Karpas-422 (cell line): ENCODE measurements around the gene OSTM1. TPM values are rescaled to one million over a fixed set of nuclear protein-coding genes. Genes with fewer than 3 reads are reported as not detected.
A peak's percentile ranks its signal among the peaks of the same experiment; 100 is the strongest.

Source experiments
- DNase-seq: peaks from one replicate; pipeline ENCODE4 v3.0.0-alpha.2; 2015
- H2AFZ ChIP-seq: fragments of 200-600 bp; sonication (generic); 2 replicates; pipeline ENCODE4 v1.6.1; 2014; ENCODE audit warnings: antibody characterized with exemption, low read length, mixed read lengths
- H3K27ac ChIP-seq: fragments of 200-600 bp; sonication (generic); 2 replicates; pipeline ENCODE4 v1.5.1; 2014; ENCODE audit warnings: mild to moderate bottlenecking, low read length, moderate library complexity
- H3K27me3 ChIP-seq: fragments of 200-600 bp; sonication (generic); 2 replicates; pipeline ENCODE4 v1.6.1; 2014; ENCODE audit warnings: low read length, mixed read lengths
- H3K36me3 ChIP-seq: fragments of 200-600 bp; sonication (generic); 2 replicates; pipeline ENCODE4 v1.6.1; 2014; ENCODE audit warnings: low read length, mixed read lengths; ENCODE audit not compliant: insufficient read depth
- H3K4me1 ChIP-seq: fragments of 200-600 bp; sonication (generic); 2 replicates; pipeline ENCODE4 v1.6.1; 2014; ENCODE audit warnings: mild to moderate bottlenecking, low read length, mixed read lengths
- H3K4me2 ChIP-seq: fragments of 200-600 bp; sonication (generic); 2 replicates; pipeline ENCODE4 v1.6.1; 2014; ENCODE audit warnings: low read length, low read depth, mild to moderate bottlenecking; ENCODE audit not compliant: poor library complexity, severe bottlenecking
- H3K4me3 ChIP-seq: fragments of 200-600 bp; sonication (generic); 2 replicates; pipeline ENCODE4 v1.5.1; 2014; ENCODE audit warnings: mild to moderate bottlenecking, antibody characterized with exemption, low read length, mixed read lengths
- H3K79me2 ChIP-seq: fragments of 200-600 bp; sonication (generic); 2 replicates; pipeline ENCODE4 v1.6.1; 2014; ENCODE audit warnings: mild to moderate bottlenecking, low read length, mixed read lengths
- H3K9ac ChIP-seq: fragments of 200-600 bp; sonication (generic); 2 replicates; pipeline ENCODE4 v1.6.0; 2014; ENCODE audit warnings: low read length
- H3K9me2 ChIP-seq: fragments of 200-600 bp; sonication (generic), shearing (Covaris generic); replicated peaks from 2 replicates; pipeline ENCODE4 v1.6.0; 2014; ENCODE audit warnings: mild to moderate bottlenecking, low read length, moderate library complexity; ENCODE audit not compliant: insufficient read depth
- H3K9me3 ChIP-seq: fragments of 300-700, 200-600 bp; sonication (generic); 2 replicates; pipeline ENCODE4 v1.6.1; 2014; ENCODE audit warnings: low read length, mixed read lengths
- H4K20me1 ChIP-seq: fragments of 200-600 bp; sonication (generic); 2 replicates; pipeline ENCODE4 v1.6.1; 2014; ENCODE audit warnings: mild to moderate bottlenecking, antibody characterized with exemption, low read length, low read depth; ENCODE audit not compliant: insufficient read depth
- total RNA-seq: library from RNA; depleted of rRNA; stranded (reverse); fragments of >200 nt; shearing (Covaris generic); gene quantifications from 2 replicates; pipeline ENCODE4 v1.2.3, GENCODE V29; 2014; ENCODE audit warnings: low replicate concordance

OSTM1 gene
- total RNA-seq, 1 experiment from 2014 or later, result 60.3 TPM

- H3K27ac ChIP-seq, result no peak overlapping the region
- H3K4me1 ChIP-seq, result no peaks in the 10 kb centered on the region
- H3K79me2 ChIP-seq, result no peaks in the 10 kb centered on the region
- no peaks in the 10 kb centered on the region for H3K36me3 ChIP-seq
- H4K20me1 ChIP-seq, result no peaks in the 10 kb centered on the region
- H2AFZ ChIP-seq, result no peak overlapping the region
- no peak overlapping the region for H3K4me3 ChIP-seq
- no peak overlapping the region for H3K4me2 ChIP-seq
- H3K9me3 ChIP-seq, result no peaks in the 10 kb centered on the region
- no peak overlapping the region for H3K9ac ChIP-seq
- no peaks in the 10 kb centered on the region for H3K9me2 ChIP-seq
- H3K27me3 ChIP-seq, result no peaks in the 10 kb centered on the region
- no peak for DNase-seq
These were observed 32.6 kb upstream of the OSTM1 start for GRCh38 chr6:108107102-108107501.

GRCh38 chr6:108106694-108107093, 32.2 kb upstream of the OSTM1 start:
- no peak for DNase-seq
- H3K36me3 ChIP-seq, result no peaks in the 10 kb centered on the region
- H3K4me1 ChIP-seq, result no peaks in the 10 kb centered on the region
- no peak overlapping the region for H2AFZ ChIP-seq
- no peaks in the 10 kb centered on the region for H3K79me2 ChIP-seq
- H3K9me2 ChIP-seq, result no peaks in the 10 kb centered on the region
- H3K9me3 ChIP-seq, result no peaks in the 10 kb centered on the region
- no peaks in the 10 kb centered on the region for H3K27me3 ChIP-seq
- no peak overlapping the region for H3K4me3 ChIP-seq
- H3K4me2 ChIP-seq, result no peak overlapping the region
- no peak overlapping the region for H3K9ac ChIP-seq
- H3K27ac ChIP-seq, result no peak overlapping the region
- H4K20me1 ChIP-seq, result no peaks in the 10 kb centered on the region

DNA sequence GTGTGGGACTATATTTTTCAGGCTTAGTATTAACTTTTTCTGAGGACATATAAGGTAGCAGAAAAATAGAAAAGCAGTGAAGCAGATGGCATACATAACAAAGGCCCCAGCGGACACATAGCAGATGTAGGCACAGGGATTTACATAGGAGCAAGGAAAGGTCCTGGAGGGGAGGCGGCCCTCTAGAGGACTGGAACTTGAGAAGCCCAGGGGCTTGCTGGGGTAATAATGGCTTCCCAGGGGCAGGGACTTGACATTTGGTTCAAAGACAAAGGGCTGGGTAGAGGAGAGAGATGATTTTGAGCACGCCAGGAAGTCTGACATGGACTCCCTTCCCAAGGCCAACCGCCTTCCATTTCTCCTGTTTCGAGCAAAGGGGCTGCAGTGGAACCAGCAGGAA, 31.7 kb upstream of the OSTM1 start:
- Histone ChIP-seq H3K9me3 (no peaks in the 10 kb centered on the region), H3K79me2 (no peaks in the 10 kb centered on the region), H3K4me3 (no peak overlapping the region), H4K20me1 (no peaks in the 10 kb centered on the region), H3K4me2 (no peak overlapping the region), H3K9me2 (no peaks in the 10 kb centered on the region), H3K27me3 (no peaks in the 10 kb centered on the region), H3K27ac (no peak overlapping the region), H2AFZ (no peak overlapping the region), H3K4me1 (no peaks in the 10 kb centered on the region), H3K36me3 (no peaks in the 10 kb centered on the region), H3K9ac (no peak overlapping the region)
- no peak for DNase-seq

DNA sequence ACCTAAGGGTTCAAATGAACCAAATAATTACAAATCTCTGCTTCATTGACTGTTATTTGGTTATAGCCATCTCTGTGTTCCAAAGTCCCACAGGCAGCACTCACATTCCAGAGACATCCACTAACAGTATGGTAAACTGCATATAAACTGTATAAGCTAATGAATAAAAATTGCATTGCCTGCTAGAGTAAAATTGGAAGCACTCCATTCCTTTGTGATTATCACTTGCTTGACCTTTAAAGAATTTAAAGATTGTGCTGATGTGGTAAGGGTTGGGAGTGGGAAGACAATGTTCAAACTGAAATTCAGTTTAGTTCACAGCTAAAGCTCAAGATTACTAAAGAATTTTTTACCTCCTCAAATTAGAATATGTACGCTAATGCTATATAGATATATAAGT, 31.0 kb upstream of the OSTM1 start:
- H3K27ac ChIP-seq, result no peak overlapping the region
- H3K79me2 ChIP-seq, result no peaks in the 10 kb centered on the region
- no peak for DNase-seq
- H2AFZ ChIP-seq, result no peak overlapping the region
- H3K9ac ChIP-seq, result no peak overlapping the region
- H4K20me1 ChIP-seq, result no peaks in the 10 kb centered on the region
- H3K9me2 ChIP-seq, result no peaks in the 10 kb centered on the region
- no peaks in the 10 kb centered on the region for H3K27me3 ChIP-seq
- no peaks in the 10 kb centered on the region for H3K9me3 ChIP-seq
- H3K4me2 ChIP-seq, result no peak overlapping the region
- H3K36me3 ChIP-seq, result no peaks in the 10 kb centered on the region
- H3K4me1 ChIP-seq, result no peaks in the 10 kb centered on the region
- no peak overlapping the region for H3K4me3 ChIP-seq

- Histone ChIP-seq H3K36me3 (no peaks in the 10 kb centered on the region), H4K20me1 (no peaks in the 10 kb centered on the region), H3K9me3 (no peaks in the 10 kb centered on the region), H3K27ac (no peak overlapping the region), H2AFZ (no peak overlapping the region), H3K27me3 (no peaks in the 10 kb centered on the region), H3K4me1 (no peaks in the 10 kb centered on the region), H3K79me2 (no peaks in the 10 kb centered on the region), H3K9me2 (no peaks in the 10 kb centered on the region), H3K4me2 (no peak overlapping the region), H3K4me3 (no peak overlapping the region), H3K9ac (no peak overlapping the region)
- DNase-seq, result no peak
These were observed 28.4 kb upstream of the OSTM1 start for GRCh38 chr6:108102965-108103364.

GRCh38 chr6:108100003-108100402, 25.5 kb upstream of the OSTM1 start:
- H3K27ac ChIP-seq, result no peak overlapping the region

DNA sequence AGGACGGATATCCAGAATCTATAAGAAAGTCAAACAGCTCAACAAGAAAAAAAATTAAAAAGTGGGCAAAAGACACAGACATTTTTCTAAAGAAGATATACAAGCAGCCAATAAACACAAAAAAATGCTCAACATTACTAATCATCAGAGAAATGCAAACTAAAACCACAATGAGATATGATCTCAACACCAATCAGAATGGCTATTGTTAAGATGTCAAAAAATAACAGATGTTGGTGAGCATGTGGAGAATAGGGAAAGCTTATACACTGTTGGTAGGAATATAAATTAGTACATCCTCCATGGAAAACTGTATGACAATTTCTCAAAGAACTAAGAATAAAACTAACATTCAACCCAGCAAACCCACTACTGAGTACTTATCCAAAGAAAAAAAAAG, 23.3 kb upstream of the OSTM1 start:
- no peak for DNase-seq
- Histone ChIP-seq H3K4me1 (no peaks in the 10 kb centered on the region), H3K27me3 (no peaks in the 10 kb centered on the region), H3K27ac (no peak overlapping the region), H3K9ac (no peak overlapping the region), H3K9me3 (no peaks in the 10 kb centered on the region), H3K9me2 (no peaks in the 10 kb centered on the region), H4K20me1 (no peaks in the 10 kb centered on the region), H3K4me2 (no peak overlapping the region), H3K79me2 (no peaks in the 10 kb centered on the region), H3K4me3 (no peak overlapping the region), H2AFZ (no peak overlapping the region), H3K36me3 (no peaks in the 10 kb centered on the region)

More at GRCh38 chr6:108100003-108100402, 25.5 kb upstream of the OSTM1 start:
- H3K4me3 ChIP-seq, result no peak overlapping the region
- H3K27me3 ChIP-seq, result no peaks in the 10 kb centered on the region
- no peaks in the 10 kb centered on the region for H3K36me3 ChIP-seq
- H3K4me2 ChIP-seq, result no peak overlapping the region
- DNase-seq, result peak; percentile 22
- no peak overlapping the region for H3K9ac ChIP-seq
- no peaks in the 10 kb centered on the region for H3K79me2 ChIP-seq
- no peaks in the 10 kb centered on the region for H3K4me1 ChIP-seq
- no peaks in the 10 kb centered on the region for H3K9me3 ChIP-seq
- H2AFZ ChIP-seq, result no peak overlapping the region
- no peaks in the 10 kb centered on the region for H3K9me2 ChIP-seq
- no peaks in the 10 kb centered on the region for H4K20me1 ChIP-seq

- no peak overlapping the region for H2AFZ ChIP-seq
- H3K4me1 ChIP-seq, result no peaks in the 10 kb centered on the region
- no peaks in the 10 kb centered on the region for H3K9me2 ChIP-seq
- H3K4me2 ChIP-seq, result no peak overlapping the region
- peak; percentile 9 for DNase-seq
- H4K20me1 ChIP-seq, result no peaks in the 10 kb centered on the region
- H3K4me3 ChIP-seq, result no peak overlapping the region
- no peaks in the 10 kb centered on the region for H3K79me2 ChIP-seq
- H3K36me3 ChIP-seq, result no peaks in the 10 kb centered on the region
- no peak overlapping the region for H3K27ac ChIP-seq
- no peaks in the 10 kb centered on the region for H3K9me3 ChIP-seq
- no peaks in the 10 kb centered on the region for H3K27me3 ChIP-seq
- H3K9ac ChIP-seq, result no peak overlapping the region
These were observed 19.3 kb upstream of the OSTM1 start for GRCh38 chr6:108093781-108094300.

GRCh38 chr6:108091288-108091687, 16.7 kb upstream of the OSTM1 start:
- Histone ChIP-seq H3K4me1 (no peaks in the 10 kb centered on the region), H3K79me2 (no peaks in the 10 kb centered on the region), H3K9me3 (no peaks in the 10 kb centered on the region), H3K27ac (no peak overlapping the region), H3K36me3 (no peaks in the 10 kb centered on the region), H4K20me1 (no peaks in the 10 kb centered on the region), H3K9ac (no peak overlapping the region), H3K4me2 (no peak overlapping the region), H3K9me2 (no peaks in the 10 kb centered on the region), H2AFZ (no peak overlapping the region), H3K4me3 (no peak overlapping the region), H3K27me3 (no peaks in the 10 kb centered on the region)
- no peak for DNase-seq
